ENCODE measurements around the gene IL18BP.

DNA sequence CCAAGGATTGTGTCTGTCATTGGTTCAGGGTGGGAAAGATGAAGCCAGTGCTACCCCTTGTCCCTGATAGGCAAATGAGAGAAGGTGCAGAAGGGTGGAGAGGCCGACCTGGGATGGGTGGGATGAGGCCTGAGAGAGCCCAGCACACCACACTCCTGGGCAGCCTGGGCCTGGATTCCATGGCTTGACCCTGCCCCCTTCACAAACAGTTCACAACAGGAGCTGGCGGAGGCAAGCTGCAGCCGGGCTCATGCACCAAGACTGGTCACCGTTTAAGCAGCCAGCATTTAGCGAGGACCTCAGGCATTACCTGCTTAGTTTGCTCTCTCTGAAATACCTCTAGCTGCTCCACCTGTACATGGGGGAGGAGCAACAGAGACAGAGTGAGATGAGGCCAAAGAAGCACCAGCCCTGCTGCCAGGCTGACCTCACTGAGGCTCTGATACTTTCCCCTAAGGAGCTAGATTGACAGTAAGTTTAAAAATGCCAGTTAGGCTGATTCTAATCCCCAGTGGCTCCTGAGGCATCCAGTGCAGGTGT is 13.5 kb downstream of the IL18BP start:
- TF ChIP-seq, protein P1, sequence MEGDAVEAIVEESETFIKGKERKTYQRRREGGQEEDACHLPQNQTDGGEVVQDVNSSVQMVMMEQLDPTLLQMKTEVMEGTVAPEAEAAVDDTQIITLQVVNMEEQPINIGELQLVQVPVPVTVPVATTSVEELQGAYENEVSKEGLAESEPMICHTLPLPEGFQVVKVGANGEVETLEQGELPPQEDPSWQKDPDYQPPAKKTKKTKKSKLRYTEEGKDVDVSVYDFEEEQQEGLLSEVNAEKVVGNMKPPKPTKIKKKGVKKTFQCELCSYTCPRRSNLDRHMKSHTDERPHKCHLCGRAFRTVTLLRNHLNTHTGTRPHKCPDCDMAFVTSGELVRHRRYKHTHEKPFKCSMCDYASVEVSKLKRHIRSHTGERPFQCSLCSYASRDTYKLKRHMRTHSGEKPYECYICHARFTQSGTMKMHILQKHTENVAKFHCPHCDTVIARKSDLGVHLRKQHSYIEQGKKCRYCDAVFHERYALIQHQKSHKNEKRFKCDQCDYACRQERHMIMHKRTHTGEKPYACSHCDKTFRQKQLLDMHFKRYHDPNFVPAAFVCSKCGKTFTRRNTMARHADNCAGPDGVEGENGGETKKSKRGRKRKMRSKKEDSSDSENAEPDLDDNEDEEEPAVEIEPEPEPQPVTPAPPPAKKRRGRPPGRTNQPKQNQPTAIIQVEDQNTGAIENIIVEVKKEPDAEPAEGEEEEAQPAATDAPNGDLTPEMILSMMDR (IDR thresholded peaks at IDR 0.05): no peak
- TF ChIP-seq SIN3A (IDR thresholded peaks at IDR 0.05; ENCODE audit: borderline replicate concordance, insufficient read depth, low read depth, low read length): no peak
- no peak for TF ChIP-seq TCF7L2 (IDR thresholded peaks at IDR 0.05; ENCODE audit: low read depth, low read length)
